Neuronal stem cell (in vitro differentiated cells): ENCODE data around the gene PHF12.

Experiments used
- DNase-seq: peaks from one replicate; pipeline ENCODE4 v3.0.0-alpha.2; 2013; ENCODE audit warnings: low spot score
- H2AFZ ChIP-seq: one replicate; pipeline ENCODE4 v1.6.1; 2013; ENCODE audit warnings: mild to moderate bottlenecking, low read length, inconsistent platforms
- H2AK5ac ChIP-seq: 2 replicates; pipeline ENCODE4 v1.6.1; 2013; ENCODE audit warnings: low read depth, mild to moderate bottlenecking, inconsistent platforms, low read length, moderate library complexity, mixed read lengths
- H2BK120ac ChIP-seq: 2 replicates; pipeline ENCODE4 v1.6.1; 2013; ENCODE audit warnings: low read depth, mild to moderate bottlenecking, inconsistent platforms, low read length, moderate library complexity, mixed read lengths
- H2BK12ac ChIP-seq: one replicate; pipeline ENCODE4 v1.6.1; 2013; ENCODE audit warnings: low read length, inconsistent platforms
- H2BK15ac ChIP-seq: 2 replicates; pipeline ENCODE4 v1.6.1; 2013; ENCODE audit warnings: mild to moderate bottlenecking, low read length, inconsistent platforms, mixed read lengths
- H2BK5ac ChIP-seq: one replicate; pipeline ENCODE4 v1.6.1; 2013; ENCODE audit warnings: inconsistent platforms, mild to moderate bottlenecking, low read length, moderate library complexity
- H3K14ac ChIP-seq: one replicate; pipeline ENCODE4 v1.6.1; 2013; ENCODE audit warnings: low read length, inconsistent platforms
- H3K18ac ChIP-seq: 2 replicates; pipeline ENCODE4 v1.6.1; 2013; ENCODE audit warnings: low read length, inconsistent platforms
- H3K23ac ChIP-seq: 2 replicates; pipeline ENCODE4 v1.6.1; 2013; ENCODE audit warnings: low read depth, mild to moderate bottlenecking, mixed read lengths, low read length, inconsistent platforms; ENCODE audit not compliant: poor library complexity
- H3K27ac ChIP-seq: replicated peaks from 3 replicates; pipeline ENCODE4 v1.5.1; 2013; ENCODE audit warnings: low read length, inconsistent platforms
- H3K27me3 ChIP-seq, 3 experiments: 2 replicates each; pipeline ENCODE4 v1.6.1; 2013; ENCODE audit warnings: low read length in 3 of 3, mild to moderate bottlenecking in 2 of 3, inconsistent platforms in 1 of 3, low read depth in 1 of 3, mixed read lengths in 1 of 3, moderate library complexity in 1 of 3; ENCODE audit not compliant: control insufficient read depth in 3 of 3, insufficient read depth in 3 of 3
- H3K36me3 ChIP-seq, 2 donors: replicated peaks in 1 of 2; 2 replicates each; pipeline ENCODE4 v1.6.1; 2013; ENCODE audit warnings: low read length in 2 of 2; ENCODE audit not compliant: control insufficient read depth in 2 of 2, insufficient read depth in 2 of 2
- H3K4ac ChIP-seq: 2 replicates; pipeline ENCODE4 v1.6.1; 2013; ENCODE audit warnings: inconsistent platforms, mild to moderate bottlenecking, low read length, moderate library complexity
- H3K4me1 ChIP-seq, 2 donors: 1 replicate in 1 of 2; 2 replicates in 1 of 2; pipeline ENCODE4 v1.6.1; 2013; ENCODE audit warnings: low read length in 2 of 2, low read depth in 1 of 2; ENCODE audit not compliant: control insufficient read depth in 2 of 2, insufficient read depth in 1 of 2
- H3K4me2 ChIP-seq: one replicate; pipeline ENCODE4 v1.6.1; 2013; ENCODE audit warnings: mild to moderate bottlenecking, low read length, inconsistent platforms; ENCODE audit not compliant: insufficient read depth, poor library complexity, severe bottlenecking
- H3K4me3 ChIP-seq, 2 donors: 2 replicates each; pipeline ENCODE4 v1.5.1; 2013; ENCODE audit warnings: low read length in 2 of 2, mild to moderate bottlenecking in 2 of 2, inconsistent platforms in 1 of 2, moderate library complexity in 1 of 2
- H3K79me1 ChIP-seq: one replicate; pipeline ENCODE4 v1.6.1; 2013; ENCODE audit warnings: low read depth, mild to moderate bottlenecking, inconsistent platforms, low read length, moderate library complexity
- H3K9ac ChIP-seq: one replicate; pipeline ENCODE4 v1.6.1; 2013; ENCODE audit warnings: mild to moderate bottlenecking, low read depth, low read length, inconsistent platforms; ENCODE audit not compliant: poor library complexity
- H3K9me3 ChIP-seq, 2 donors: replicated peaks in 1 of 2; 2 replicates each; pipeline versions ENCODE3 to v1.6.1; 2013; ENCODE audit warnings: low read length in 2 of 2, mild to moderate bottlenecking in 2 of 2, inconsistent platforms in 1 of 2, low read depth in 1 of 2, mixed read lengths in 1 of 2, moderate library complexity in 1 of 2; ENCODE audit not compliant: control insufficient read depth in 2 of 2, insufficient read depth in 1 of 2
- H4K8ac ChIP-seq: one replicate; pipeline ENCODE4 v1.6.1; 2013; ENCODE audit warnings: low read depth, mild to moderate bottlenecking, inconsistent platforms, low read length, moderate library complexity
- H4K91ac ChIP-seq: one replicate; pipeline ENCODE4 v1.6.1; 2013; ENCODE audit warnings: low read length, low read depth, mild to moderate bottlenecking, inconsistent platforms; ENCODE audit not compliant: poor library complexity
- WGBS, 2 donors: extraction: QIAGEN DNeasy Blood & Tissue Kit; methylation state at CpG; one replicate each; pipeline ENCODE4 v1.1.7; 2013; ENCODE audit warnings: missing lambda C conversion rate in 2 of 2, mixed read lengths in 1 of 2; ENCODE audit not compliant: insufficient read length in 2 of 2, insufficient replicate concordance in 1 of 2; ENCODE audit errors: extremely low coverage in 2 of 2; 5-methylcytosine and 5-hydroxymethylcytosine counted together

PHF12 gene

DNA sequence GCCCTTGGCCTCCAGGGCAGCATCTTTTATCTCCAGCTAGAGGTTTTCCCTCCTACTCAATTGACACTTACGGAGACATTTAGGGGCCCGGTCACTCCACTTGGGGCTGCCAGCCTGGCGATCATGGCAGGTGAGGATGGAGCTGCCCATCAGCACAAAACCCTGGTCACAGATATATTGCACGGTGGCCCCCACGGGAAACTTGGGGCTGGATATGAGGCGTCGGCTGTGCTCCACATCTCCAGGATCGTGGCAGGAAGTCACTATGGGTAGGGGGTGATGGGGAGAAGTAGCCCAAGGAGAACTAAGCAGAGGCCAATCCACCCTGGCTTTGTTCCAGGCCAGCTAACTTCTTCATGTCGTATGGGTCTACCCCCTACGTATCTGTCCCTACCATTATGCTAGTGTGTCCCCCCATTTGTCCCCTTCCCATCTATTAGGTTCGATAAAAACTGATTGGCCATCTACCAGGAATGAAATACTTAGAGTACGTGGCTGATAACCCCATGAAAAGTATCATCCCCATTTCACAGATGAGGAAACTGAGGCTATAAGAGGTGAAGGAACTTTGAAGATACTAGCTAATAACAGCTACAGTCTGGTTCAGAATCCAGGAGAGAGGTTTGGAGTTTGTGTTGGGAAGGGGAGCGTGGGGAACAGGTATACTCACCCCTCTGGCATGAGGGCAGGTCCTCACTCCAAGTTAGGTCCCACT is 6.1 kb upstream of the PHF12 start:
- Histone ChIP-seq H3K4me3 (no peak overlapping the region), H4K8ac (no peak overlapping the region), H2AK5ac (no peak overlapping the region), H3K79me1 (peaks cover 2% of the 10 kb centered on the region), H2AFZ (no peak overlapping the region), H3K9ac (peak overlapping the region; percentile 80), H2BK15ac (no peak overlapping the region), H4K91ac (no peak overlapping the region), H3K27me3 (no peaks in the 10 kb centered on the region), H3K4me1 (peaks cover 2 to 4% of the 10 kb centered on the region in 2 donors), H2BK5ac (no peak overlapping the region), H3K27ac (no peak overlapping the region), H3K4ac (no peak overlapping the region), H2BK120ac (no peak overlapping the region), H3K4me2 (no peak overlapping the region), H3K9me3 (no peaks in the 10 kb centered on the region), H3K23ac (no peak overlapping the region), H3K36me3 (no peaks in the 10 kb centered on the region), H3K14ac (no peak overlapping the region), H3K18ac (no peak overlapping the region), H2BK12ac (no peak overlapping the region)
- no peak for DNase-seq
- WGBS, 2 donors = no CpG with 5 or more reads among the region's 13 CpGs

- no peaks in the 10 kb centered on the region for H3K9me3 ChIP-seq
- no peak for DNase-seq
- no peak overlapping the region for H4K8ac ChIP-seq
- peaks cover 2 to 4% of the 10 kb centered on the region in 2 donors for H3K4me1 ChIP-seq
- no peak overlapping the region for H3K14ac ChIP-seq
- no CpG with 5 or more reads among the region's 3 CpGs for WGBS, 2 donors
- H3K27ac ChIP-seq = no peak overlapping the region
- H2BK120ac ChIP-seq = no peak overlapping the region
- no peak overlapping the region for H2BK5ac ChIP-seq
- no peaks in the 10 kb centered on the region for H3K36me3 ChIP-seq
- no peak overlapping the region for H3K4me3 ChIP-seq
- peaks cover 2% of the 10 kb centered on the region for H3K79me1 ChIP-seq
- H4K91ac ChIP-seq = no peak overlapping the region
- no peak overlapping the region for H2AK5ac ChIP-seq
- H3K27me3 ChIP-seq = no peaks in the 10 kb centered on the region
- H2BK12ac ChIP-seq = no peak overlapping the region
- no peak overlapping the region for H3K4ac ChIP-seq
- peak overlapping the region; percentile 21 for H3K9ac ChIP-seq
- H2AFZ ChIP-seq = no peak overlapping the region
- no peak overlapping the region for H2BK15ac ChIP-seq
- H3K4me2 ChIP-seq = no peak overlapping the region
- no peak overlapping the region for H3K18ac ChIP-seq
- no peak overlapping the region for H3K23ac ChIP-seq
Observed at GRCh38 chr17:28956861-28957260, 5.5 kb upstream of the PHF12 start.

- Histone ChIP-seq H2BK120ac (no peak overlapping the region), H3K4ac (no peak overlapping the region), H3K4me1 (peaks cover 2 to 4% of the 10 kb centered on the region in 2 donors), H4K91ac (no peak overlapping the region), H3K9me3 (no peaks in the 10 kb centered on the region), H3K4me2 (no peak overlapping the region), H3K9ac (no peak overlapping the region), H3K79me1 (peaks cover 2% of the 10 kb centered on the region), H3K4me3 (no peak overlapping the region), H2BK15ac (no peak overlapping the region), H3K27ac (no peak overlapping the region), H2BK5ac (no peak overlapping the region), H2AK5ac (peak overlapping the region; percentile 27), H3K23ac (no peak overlapping the region), H3K36me3 (no peaks in the 10 kb centered on the region), H3K18ac (no peak overlapping the region), H2AFZ (no peak overlapping the region), H2BK12ac (no peak overlapping the region), H3K27me3 (no peaks in the 10 kb centered on the region), H4K8ac (no peak overlapping the region), H3K14ac (no peak overlapping the region)
- no CpG with 5 or more reads among the region's 7 CpGs for WGBS, 2 donors
- DNase-seq = no peak
Observed at GRCh38 chr17:28956112-28956511, 4.8 kb upstream of the PHF12 start.

DNA sequence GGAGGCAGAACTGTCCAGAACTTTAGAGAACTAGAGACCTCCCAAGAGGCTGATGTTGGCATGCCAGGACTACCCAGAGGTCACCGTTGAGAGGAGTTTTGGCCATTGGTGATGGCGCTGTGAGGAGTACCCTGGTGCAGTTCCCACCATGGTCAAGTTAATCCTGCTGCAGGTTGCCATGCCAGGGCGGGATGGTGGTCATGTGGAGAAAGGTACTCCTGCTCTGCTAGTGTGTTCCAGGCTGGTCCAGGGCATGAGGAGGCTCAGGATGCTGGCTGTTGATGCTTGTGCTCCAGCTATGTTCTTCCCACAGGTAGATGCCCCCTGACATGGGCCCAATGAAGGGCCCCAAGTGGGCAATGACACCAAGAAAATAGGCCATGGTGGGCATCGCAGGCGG is 4.1 kb upstream of the PHF12 start:
- H2AFZ ChIP-seq = no peak overlapping the region
- no peak overlapping the region for H4K8ac ChIP-seq
- H3K9me3 ChIP-seq = no peaks in the 10 kb centered on the region
- H3K4ac ChIP-seq = no peak overlapping the region
- H3K79me1 ChIP-seq = peaks cover 2% of the 10 kb centered on the region
- no peak overlapping the region for H4K91ac ChIP-seq
- no peak overlapping the region for H3K4me3 ChIP-seq
- H3K4me2 ChIP-seq = no peak overlapping the region
- DNase-seq = no peak
- no peaks in the 10 kb centered on the region for H3K27me3 ChIP-seq
- H3K36me3 ChIP-seq = no peaks in the 10 kb centered on the region
- no peak overlapping the region for H3K14ac ChIP-seq
- no peak overlapping the region for H3K23ac ChIP-seq
- H2BK15ac ChIP-seq = no peak overlapping the region
- no peak overlapping the region for H2BK5ac ChIP-seq
- no peak overlapping the region for H3K27ac ChIP-seq
- no peak overlapping the region for H3K9ac ChIP-seq
- no peak overlapping the region for H2BK120ac ChIP-seq
- no peak overlapping the region for H3K18ac ChIP-seq
- no CpG with 5 or more reads among the region's 5 CpGs for WGBS, 2 donors
- no peak overlapping the region for H2AK5ac ChIP-seq
- peaks cover 2 to 4% of the 10 kb centered on the region in 2 donors for H3K4me1 ChIP-seq
- H2BK12ac ChIP-seq = no peak overlapping the region
